NCI-H748 treated with DMSO at 0.1 percent for 48 hours (cell line): ENCODE results near the gene LMNTD1.
"Not testable (repeated sequence)": the region's sequence is repeated elsewhere in the genome, so short reads cannot be mapped to it uniquely, and the experiment has no call there.

Experiments
- DNase-seq: peaks from one replicate; lab custom pipeline; 2025; lab: John Stamatoyannopoulos, UW

The LMNTD1 gene

DNA sequence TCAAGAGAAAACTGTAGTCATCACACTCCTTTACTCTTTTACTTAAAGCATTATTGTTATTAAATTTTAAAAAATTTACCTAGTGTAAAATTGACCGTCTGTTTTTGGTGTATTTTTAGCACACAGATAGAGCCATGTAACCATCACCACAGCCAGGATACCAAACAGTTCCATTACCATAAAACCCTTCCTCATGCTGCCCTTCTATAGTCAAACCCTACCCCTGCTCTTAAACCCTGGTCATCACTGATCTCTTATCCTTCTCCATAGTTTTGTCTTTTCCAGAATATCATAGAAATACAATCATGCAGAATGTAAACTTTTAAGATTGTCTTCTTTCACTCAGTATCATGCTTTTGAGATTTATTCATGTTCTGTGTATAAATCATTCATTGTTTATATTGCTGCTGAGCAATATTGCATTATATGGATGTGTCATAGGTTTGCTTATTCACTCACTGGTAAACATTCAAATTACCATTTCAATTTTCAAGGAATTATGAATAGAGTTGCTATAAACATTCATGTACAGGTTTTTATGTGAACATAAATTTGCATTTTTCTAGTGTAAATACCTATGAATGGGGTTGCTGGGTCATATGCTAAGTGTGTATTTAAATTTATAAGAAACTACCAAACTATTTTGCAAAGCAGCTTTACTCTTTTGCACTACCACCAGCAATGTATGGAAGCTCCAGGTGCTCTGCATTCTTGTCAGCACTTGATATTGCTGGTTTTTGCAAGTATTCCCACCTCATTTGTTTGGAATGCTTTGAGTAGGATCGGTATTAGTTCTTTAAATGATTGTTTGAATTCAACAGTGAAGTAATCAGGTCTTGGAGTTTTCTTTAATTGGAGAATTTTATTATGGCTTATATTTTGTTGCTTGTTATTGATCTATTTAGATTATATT is 125.5 kb downstream of the LMNTD1 start:
- no peak for DNase-seq

DNA sequence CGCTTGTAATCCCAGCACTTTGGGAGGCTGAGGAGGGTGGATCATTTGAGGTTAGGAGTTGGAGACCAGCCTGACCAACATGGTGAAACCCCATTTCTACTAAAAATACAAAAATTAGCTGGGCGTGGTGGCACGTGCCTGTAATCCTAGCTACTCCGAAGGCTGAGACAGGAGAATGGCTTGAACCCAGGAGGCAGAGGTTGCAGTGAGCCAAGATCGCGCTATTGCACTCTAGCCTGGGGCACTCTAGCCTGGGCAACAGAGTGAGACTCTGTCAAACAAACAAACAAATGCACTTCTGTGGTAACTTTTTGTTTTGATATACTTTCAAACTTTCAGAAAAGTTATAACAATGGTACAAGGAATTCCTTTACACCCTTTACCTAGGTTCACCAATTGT is 126.3 kb downstream of the LMNTD1 start:
- not testable (repeated sequence) for DNase-seq
